ENCODE results near the gene RRP8.

DNA sequence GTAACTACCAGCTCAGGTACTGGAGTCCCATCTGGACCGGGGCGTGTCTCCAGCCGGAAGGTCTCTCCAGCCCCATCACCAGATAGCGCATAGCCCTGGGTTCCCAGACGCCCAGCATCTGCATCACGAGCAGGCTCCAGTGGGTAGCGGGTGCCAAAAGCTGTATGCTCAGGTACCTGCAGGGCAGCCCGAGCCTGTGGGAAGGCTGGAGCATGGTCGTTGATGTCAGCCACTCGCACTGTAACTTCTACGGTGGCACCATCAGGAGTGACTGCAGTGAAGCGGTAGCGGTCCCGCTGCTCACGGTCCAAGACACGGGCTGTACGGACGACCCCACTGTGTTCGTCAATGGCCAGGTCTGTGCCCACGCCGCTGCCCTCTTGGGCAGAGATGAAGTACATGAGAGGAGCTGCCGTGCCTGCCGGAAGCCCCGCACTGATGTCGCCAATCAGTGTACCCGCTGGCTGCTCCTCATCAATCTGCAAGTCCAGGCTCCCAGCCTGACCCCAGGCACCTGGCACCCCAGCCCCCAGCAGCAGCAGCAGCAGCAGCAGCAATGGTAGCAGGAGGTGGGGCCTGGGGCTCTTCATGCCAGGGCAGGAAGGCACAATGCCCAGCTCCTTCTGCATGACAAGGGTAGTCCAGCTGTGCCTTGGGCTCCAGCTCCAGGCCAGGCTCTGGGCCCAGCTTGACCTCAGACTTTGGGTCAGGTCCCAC is 37.7 kb upstream of the RRP8 start:
- TF ChIP-seq POLR2A (IDR thresholded peaks at IDR 0.05) (no peak), EP300 (IDR thresholded peaks at IDR 0.05) (no peak)
- TF ChIP-seq, protein P1, sequence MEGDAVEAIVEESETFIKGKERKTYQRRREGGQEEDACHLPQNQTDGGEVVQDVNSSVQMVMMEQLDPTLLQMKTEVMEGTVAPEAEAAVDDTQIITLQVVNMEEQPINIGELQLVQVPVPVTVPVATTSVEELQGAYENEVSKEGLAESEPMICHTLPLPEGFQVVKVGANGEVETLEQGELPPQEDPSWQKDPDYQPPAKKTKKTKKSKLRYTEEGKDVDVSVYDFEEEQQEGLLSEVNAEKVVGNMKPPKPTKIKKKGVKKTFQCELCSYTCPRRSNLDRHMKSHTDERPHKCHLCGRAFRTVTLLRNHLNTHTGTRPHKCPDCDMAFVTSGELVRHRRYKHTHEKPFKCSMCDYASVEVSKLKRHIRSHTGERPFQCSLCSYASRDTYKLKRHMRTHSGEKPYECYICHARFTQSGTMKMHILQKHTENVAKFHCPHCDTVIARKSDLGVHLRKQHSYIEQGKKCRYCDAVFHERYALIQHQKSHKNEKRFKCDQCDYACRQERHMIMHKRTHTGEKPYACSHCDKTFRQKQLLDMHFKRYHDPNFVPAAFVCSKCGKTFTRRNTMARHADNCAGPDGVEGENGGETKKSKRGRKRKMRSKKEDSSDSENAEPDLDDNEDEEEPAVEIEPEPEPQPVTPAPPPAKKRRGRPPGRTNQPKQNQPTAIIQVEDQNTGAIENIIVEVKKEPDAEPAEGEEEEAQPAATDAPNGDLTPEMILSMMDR (IDR thresholded peaks at IDR 0.05) = no peak

Measured in tibial nerve (tissue), 4 donors.